ENCODE results near the gene NUAK1.

GRCh38 chr12:106070611-106071010 lies 68.1 kb downstream of the NUAK1 start:
- TF ChIP-seq POLR2AphosphoS5 (IDR thresholded peaks at IDR 0.05; ENCODE audit: low read depth): no peak
- TF ChIP-seq CTCF (IDR thresholded peaks at IDR 0.05; ENCODE audit: insufficient read depth, low read length): no peak
- TF ChIP-seq GABPA (IDR thresholded peaks at IDR 0.05; ENCODE audit: low read depth): no peak
- TF ChIP-seq, protein P1, sequence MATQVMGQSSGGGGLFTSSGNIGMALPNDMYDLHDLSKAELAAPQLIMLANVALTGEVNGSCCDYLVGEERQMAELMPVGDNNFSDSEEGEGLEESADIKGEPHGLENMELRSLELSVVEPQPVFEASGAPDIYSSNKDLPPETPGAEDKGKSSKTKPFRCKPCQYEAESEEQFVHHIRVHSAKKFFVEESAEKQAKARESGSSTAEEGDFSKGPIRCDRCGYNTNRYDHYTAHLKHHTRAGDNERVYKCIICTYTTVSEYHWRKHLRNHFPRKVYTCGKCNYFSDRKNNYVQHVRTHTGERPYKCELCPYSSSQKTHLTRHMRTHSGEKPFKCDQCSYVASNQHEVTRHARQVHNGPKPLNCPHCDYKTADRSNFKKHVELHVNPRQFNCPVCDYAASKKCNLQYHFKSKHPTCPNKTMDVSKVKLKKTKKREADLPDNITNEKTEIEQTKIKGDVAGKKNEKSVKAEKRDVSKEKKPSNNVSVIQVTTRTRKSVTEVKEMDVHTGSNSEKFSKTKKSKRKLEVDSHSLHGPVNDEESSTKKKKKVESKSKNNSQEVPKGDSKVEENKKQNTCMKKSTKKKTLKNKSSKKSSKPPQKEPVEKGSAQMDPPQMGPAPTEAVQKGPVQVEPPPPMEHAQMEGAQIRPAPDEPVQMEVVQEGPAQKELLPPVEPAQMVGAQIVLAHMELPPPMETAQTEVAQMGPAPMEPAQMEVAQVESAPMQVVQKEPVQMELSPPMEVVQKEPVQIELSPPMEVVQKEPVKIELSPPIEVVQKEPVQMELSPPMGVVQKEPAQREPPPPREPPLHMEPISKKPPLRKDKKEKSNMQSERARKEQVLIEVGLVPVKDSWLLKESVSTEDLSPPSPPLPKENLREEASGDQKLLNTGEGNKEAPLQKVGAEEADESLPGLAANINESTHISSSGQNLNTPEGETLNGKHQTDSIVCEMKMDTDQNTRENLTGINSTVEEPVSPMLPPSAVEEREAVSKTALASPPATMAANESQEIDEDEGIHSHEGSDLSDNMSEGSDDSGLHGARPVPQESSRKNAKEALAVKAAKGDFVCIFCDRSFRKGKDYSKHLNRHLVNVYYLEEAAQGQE (IDR thresholded peaks at IDR 0.05; ENCODE audit: insufficient replicate concordance, low read depth): no peak
- no peak for TF ChIP-seq SPI1 (IDR thresholded peaks at IDR 0.05; ENCODE audit: borderline replicate concordance, low read depth)
